VCaP (cell line): Measurements from ENCODE around the gene COL6A1.

Source experiments
- H3K27ac ChIP-seq: fragments of 450-650 bp; 2 replicates; pipeline ENCODE4 v1.5.1; 2017
- TF ChIP-seq, protein P1 (sequence below): fragments of 450-650 bp; conservative IDR thresholded peaks from 2 replicates; pipeline ENCODE4 v1.5.1; 2017; ENCODE audit warnings: mild to moderate bottlenecking, moderate library complexity

COL6A1 gene

DNA sequence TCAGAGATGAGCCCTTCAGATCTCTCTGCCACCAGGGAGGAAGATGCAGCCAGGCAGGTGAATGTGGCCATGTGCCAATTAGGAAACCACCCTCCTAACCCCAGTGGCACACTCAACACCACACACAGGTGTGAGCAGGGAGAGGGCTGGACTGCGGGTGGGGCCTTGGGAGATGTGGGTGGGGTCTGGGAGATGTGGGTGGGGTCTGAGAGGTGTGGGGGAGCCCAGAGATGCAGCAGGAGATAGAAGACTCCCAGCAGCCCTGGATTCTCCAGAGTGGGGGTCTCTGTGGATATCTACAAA lies 43.2 kb upstream of the COL6A1 start:
- TF ChIP-seq, protein P1, sequence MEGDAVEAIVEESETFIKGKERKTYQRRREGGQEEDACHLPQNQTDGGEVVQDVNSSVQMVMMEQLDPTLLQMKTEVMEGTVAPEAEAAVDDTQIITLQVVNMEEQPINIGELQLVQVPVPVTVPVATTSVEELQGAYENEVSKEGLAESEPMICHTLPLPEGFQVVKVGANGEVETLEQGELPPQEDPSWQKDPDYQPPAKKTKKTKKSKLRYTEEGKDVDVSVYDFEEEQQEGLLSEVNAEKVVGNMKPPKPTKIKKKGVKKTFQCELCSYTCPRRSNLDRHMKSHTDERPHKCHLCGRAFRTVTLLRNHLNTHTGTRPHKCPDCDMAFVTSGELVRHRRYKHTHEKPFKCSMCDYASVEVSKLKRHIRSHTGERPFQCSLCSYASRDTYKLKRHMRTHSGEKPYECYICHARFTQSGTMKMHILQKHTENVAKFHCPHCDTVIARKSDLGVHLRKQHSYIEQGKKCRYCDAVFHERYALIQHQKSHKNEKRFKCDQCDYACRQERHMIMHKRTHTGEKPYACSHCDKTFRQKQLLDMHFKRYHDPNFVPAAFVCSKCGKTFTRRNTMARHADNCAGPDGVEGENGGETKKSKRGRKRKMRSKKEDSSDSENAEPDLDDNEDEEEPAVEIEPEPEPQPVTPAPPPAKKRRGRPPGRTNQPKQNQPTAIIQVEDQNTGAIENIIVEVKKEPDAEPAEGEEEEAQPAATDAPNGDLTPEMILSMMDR, result no peak
- H3K27ac ChIP-seq, result no peak overlapping the region

DNA sequence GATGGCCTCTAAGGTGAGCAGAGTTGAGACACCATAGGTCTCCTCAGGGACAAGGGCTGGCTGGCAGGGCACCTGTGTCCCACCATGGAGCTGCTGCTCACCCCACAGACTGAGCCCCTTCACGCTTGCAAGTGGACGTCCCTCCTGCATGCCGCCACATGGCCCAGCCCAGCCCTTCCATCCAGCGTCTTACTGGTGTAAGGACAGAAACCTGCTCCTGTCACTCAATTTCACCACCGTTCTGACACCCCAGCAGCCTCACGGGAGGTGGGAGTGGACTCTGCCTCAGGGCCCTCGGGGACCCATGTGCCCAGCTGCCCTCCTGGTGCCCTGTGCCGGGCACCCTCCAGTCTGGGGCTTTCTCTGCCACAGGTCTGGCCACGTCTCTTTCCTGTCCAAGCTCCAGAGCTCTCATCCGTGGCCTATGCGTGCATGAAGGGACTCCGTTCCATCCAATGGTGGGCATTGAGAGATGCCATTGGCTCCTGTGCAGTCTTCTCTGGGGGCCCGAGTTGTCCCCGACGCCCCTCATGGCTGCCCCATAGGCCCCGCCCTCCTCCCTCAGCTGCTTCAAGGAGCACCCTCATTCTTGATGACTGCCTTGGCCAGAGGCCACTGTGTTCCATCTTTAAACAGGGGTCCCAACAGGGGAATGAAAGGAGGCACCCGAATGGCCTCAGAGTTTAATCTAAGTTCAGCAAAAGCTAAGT lies 42.6 kb upstream of the COL6A1 start:
- TF ChIP-seq, protein P1, result no peak
- H3K27ac ChIP-seq, result no peak overlapping the region

DNA sequence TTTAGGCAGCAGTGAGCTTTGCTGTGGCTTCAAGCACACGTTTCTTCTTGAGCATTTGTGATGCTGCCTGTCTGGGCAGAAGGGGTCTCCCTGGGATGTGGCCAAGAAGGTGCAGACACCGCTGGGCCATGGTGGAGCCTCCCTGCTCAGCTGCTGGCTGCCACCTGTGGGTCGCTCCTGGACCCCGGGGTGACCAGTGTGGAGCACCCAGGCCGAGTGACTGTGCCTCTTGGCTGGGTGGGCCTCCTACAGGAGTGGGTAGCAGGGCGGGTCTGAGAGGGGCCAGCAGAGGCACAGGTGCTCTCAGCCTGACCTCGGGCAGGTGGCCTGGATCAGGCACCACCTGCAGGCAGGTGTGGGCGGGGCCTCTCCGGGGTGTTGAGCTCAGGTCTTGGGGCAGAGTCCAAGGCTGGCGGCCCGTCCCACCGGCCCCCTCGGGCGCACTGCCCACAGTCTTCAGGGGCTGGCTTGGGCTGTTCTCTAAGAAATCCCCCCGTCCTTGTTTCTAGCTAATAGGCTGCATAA lies 42.0 kb upstream of the COL6A1 start:
- no peak overlapping the region for H3K27ac ChIP-seq
- TF ChIP-seq, protein P1, result no peak

DNA sequence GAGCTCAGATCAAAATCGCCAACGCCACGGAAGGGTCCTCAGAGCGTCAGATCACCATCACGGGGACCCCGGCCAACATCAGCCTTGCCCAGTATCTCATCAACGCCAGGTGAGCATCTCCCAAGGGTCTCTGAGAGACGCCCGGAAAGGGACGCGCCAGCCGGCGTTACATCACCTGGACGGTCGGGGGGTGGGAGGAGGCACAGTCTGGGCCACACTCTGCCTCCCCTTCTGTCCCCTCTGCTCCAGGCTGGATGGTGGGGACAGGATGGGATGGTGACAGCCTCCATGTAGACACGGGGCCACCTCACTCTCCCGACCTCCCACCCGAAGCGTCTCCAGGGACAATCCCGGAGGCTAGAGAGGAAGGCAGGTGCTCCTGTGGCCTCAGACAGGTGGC lies 41.5 kb upstream of the COL6A1 start:
- no peak overlapping the region for H3K27ac ChIP-seq
- TF ChIP-seq, protein P1, result no peak

DNA sequence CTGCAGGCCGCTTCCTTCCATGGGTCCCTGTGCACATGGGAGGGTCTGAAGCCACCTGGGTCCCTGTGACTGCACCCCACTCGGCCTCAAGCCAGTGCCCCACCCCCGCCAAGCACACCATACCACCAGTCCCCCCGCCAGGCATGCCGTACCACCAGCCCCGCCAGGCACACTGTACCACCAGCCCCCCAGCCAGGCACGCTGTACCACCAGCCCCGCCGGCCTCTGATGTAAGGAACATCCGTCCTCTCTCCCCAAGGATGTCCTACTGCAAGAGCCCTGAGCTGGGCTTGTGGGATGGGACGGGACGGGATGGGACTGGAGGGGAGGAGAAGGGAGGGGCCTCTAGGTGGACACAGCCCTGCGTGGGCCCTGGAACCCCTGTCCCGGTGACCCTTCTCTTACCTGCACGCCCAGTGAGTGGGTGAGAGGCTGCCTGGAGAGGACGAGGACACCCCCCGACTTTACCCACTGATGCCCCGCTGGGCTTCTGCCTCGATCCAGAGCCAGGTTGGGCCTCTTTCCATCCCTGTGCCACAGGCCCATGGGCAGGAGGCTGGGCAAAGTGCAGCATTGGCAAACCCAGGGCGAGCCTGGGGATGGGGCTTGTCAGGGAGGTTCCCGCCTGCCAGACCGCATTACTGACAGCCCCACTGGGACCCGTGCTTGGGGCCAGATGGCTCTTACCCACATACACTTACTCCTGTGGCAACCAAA lies 40.8 kb upstream of the COL6A1 start:
- TF ChIP-seq, protein P1, result no peak
- no peak overlapping the region for H3K27ac ChIP-seq

DNA sequence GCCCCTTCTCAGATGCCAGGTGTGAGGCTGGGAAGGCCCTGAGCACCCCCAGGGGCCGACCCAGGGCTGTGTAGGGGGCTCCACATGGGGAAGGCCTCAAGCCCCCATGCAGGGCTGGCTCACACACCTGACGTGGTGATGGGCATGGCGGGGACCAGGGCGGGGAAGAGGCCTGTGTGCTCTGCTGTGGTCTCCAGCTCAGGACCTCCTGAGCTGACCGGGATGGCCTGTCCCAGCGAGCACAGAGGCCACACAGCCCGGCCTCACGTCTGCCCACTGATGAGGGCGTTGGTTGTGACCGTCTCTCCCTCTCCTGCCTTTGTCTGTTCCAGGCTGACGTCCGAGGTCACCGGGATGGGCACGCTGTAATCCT lies 40.2 kb upstream of the COL6A1 start:
- TF ChIP-seq, protein P1, result no peak
- no peak overlapping the region for H3K27ac ChIP-seq

DNA sequence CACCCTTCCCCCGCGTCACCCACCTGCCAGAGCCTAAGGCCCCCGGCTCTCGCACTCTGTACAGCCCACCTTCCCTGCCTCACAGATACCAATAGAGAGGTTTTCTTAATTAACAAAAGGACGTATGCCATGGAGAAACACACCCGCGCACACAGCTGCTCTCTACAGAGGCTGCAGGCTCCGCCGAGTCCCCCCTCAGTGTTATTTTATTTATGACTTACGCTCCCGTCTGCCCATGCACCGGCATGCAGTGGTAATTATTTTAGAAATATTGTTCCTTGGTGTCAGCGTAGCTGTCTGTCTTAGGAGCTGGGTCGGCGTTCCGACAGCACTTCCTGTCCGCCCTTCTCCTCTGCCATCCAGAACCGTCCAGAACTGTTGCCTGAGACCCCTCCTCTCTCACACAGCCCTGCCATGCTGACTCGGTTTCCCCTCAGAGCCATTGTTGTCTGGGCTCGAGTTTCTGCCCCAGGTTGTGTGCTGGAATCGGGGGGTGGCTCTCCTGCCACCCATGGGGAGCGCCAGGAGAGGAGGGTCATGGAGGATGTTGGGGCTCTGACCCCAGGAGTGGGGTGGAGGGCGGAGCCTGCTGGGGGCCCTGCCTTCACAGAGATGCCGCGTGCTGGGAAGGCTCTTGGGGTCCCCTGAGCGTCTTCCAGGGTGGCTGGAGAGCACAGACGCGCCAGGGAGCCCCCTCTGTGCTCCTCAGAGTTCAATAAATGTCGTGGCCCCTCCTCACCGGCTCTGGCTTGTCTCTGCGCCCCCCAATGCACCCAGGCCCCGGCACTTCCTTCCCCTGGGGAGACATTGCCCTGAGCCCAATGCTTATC lies 39.6 kb upstream of the COL6A1 start:
- TF ChIP-seq, protein P1, result no peak
- H3K27ac ChIP-seq, result no peak overlapping the region
